ENCODE results near the gene STXBP6.

Gene STXBP6

DNA sequence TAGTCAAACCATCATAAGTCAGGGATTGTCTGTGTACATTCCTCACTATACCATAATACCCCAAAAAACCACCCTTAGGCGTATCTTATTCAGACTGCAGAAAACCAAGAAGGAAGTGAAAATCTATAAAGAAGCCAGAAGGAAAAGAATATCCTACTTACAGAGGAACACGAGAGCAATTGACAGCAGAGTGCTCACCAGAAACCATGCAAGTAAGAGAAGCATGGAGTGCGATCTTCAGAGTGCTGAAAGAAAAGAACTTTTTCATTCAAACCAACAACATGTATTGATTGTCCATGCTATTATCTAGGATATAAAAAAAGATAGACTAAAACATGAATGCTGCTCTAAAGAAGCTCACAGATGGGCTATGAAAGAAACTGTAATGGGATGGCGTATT is 50.8 kb downstream of the STXBP6 start:
- ATAC-seq (replicated peaks): no peak
- Mint-ChIP-seq H3K4me1 (ENCODE audit: low read depth in 2 of 2) (no peaks in the 10 kb centered on the region), H3K27ac (no peak overlapping the region), H3K27me3 (peaks cover 0 to 6% of the 10 kb centered on the region in 2 donors), H3K4me3 (no peak overlapping the region), H3K9me3 (no peaks in the 10 kb centered on the region), H3K36me3 (ENCODE audit: insufficient read depth) (no peaks in the 10 kb centered on the region)
- DNase-seq: no peak

DNA sequence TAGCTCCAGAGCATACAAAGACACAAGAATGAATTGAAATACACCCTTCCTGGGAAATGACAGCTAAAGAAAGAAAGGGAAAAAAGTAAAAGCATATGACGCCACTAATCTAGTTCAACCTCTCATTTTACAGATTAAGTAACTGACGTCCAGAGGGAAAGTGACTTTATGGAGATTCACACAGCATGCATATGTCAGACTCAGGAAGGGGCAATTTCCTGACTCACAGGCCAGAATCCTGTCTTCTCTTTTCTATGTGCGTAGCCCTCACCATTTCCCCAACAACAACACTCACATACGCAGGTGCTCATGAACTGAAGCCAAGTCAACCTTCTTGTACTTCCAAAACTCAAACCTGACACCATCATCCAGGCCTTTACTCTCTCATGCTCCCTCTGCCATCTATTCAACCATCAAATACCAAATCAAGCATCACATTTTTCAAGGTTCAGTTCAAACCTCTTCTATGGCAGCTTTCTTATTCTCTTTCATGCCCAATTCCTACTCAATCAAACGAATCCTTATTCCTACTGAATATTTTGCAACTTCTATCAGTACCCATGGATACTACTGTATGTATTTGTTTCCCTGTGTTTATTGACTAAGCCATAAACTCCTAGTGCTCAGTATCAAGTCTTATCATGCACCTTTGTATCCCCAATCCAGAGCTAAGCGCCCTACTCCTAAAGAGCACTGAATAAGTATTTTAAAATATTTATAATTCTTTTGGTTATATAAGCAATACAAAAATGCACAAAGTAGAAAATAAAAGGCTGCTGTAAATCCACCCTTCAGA is 52.8 kb downstream of the STXBP6 start:
- no peaks in the 10 kb centered on the region for H3K36me3 Mint-ChIP-seq (ENCODE audit: insufficient read depth)
- H3K4me3 Mint-ChIP-seq: no peak overlapping the region
- H3K9me3 Mint-ChIP-seq: no peaks in the 10 kb centered on the region
- H3K27ac Mint-ChIP-seq: no peak overlapping the region
- H3K4me1 Mint-ChIP-seq (ENCODE audit: low read depth in 2 of 2): no peaks in the 10 kb centered on the region
- peaks cover 0 to 6% of the 10 kb centered on the region in 2 donors for H3K27me3 Mint-ChIP-seq
- DNase-seq: no peak
- ATAC-seq (replicated peaks): no peak

DNA sequence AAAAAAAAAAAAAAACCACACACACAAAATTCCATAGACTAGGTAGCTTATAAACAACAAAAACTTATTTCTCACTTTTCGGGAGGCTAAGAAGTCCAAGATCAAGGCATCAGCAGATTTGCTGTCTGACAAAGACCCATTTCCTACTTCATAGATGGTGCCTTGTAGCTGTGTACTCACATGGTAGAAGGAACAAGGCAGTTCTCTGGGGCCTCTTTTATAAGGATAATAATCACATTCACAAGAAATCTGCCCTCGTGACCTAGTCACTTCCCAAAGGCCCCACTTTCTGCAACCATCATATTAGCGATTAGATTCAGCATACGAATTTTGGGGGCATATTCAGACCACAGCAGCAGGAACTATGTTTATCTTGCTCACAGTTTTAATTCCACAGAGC is 54.9 kb downstream of the STXBP6 start:
- H3K27me3 Mint-ChIP-seq: peaks cover 0 to 6% of the 10 kb centered on the region in 2 donors
- no peak overlapping the region for H3K27ac Mint-ChIP-seq
- H3K4me3 Mint-ChIP-seq: no peak overlapping the region
- H3K9me3 Mint-ChIP-seq: no peaks in the 10 kb centered on the region
- DNase-seq: no peak
- ATAC-seq (replicated peaks): no peak
- no peaks in the 10 kb centered on the region for H3K4me1 Mint-ChIP-seq (ENCODE audit: low read depth in 2 of 2)
- no peaks in the 10 kb centered on the region for H3K36me3 Mint-ChIP-seq (ENCODE audit: insufficient read depth)

DNA sequence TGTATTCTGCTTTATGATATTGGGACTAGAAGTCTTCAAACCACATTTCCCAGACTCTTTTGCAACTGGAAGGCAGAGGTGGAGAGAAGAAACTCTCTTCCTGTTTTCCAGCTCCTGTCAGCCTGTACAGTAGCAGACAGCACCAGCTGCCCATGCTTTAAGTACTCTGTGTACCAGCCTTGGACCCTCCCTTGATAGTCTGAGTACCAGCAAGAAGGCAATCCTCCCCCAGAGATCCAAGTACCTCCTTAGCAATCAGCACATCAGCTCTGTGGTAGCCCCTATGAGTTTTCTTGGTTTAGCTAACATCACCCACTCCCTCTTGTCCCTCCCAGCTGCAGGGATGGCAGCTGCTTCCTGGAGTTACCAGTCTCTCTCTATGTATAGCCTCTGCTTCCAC is 56.3 kb downstream of the STXBP6 start:
- no peak overlapping the region for H3K4me3 Mint-ChIP-seq
- no peaks in the 10 kb centered on the region for H3K36me3 Mint-ChIP-seq (ENCODE audit: insufficient read depth)
- no peaks in the 10 kb centered on the region for H3K4me1 Mint-ChIP-seq (ENCODE audit: low read depth in 2 of 2)
- H3K9me3 Mint-ChIP-seq: no peaks in the 10 kb centered on the region
- peaks cover 0 to 6% of the 10 kb centered on the region in 2 donors for H3K27me3 Mint-ChIP-seq
- DNase-seq (no peak), ATAC-seq (replicated peaks) (no peak)
- H3K27ac Mint-ChIP-seq: no peak overlapping the region

DNA sequence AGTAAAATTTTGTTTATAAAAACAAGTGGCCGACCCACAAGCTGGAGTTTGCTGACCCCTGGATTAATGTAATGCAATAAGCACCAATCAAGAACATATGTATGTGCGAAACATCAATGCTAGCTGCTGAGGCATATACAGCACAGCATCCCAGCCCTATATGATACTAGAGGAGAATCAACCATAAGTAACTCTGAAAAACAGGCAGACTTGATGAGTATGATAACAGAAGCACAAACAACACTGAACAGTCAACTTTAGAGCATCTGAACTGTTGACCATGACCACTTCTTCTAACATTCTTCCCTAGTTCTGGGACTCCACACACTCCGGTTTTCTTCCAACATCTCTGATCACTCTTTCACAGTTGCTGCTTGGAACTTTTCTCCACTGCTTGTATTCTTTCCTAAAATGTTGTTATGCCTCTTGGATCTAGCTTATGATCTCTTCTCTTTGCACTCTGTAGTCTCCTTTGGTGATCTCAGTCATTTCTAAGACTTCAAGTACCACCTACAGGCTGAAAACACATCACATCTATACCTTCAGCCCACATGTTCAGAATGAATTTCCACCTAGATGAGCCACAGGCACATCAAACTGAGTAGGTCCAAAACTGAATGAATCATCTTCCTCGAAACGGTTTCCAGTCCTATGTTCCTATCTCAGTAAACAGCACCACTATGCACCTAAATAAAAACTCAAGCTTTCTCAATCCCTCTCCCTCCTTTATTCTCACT is 57.2 kb downstream of the STXBP6 start:
- Mint-ChIP-seq H3K36me3 (ENCODE audit: insufficient read depth) (no peaks in the 10 kb centered on the region), H3K9me3 (no peaks in the 10 kb centered on the region), H3K4me1 (ENCODE audit: low read depth in 2 of 2) (no peaks in the 10 kb centered on the region), H3K4me3 (no peak overlapping the region), H3K27ac (no peak overlapping the region), H3K27me3 (peaks cover 3 to 10% of the 10 kb centered on the region in 2 donors)
- DNase-seq (no peak), ATAC-seq (replicated peaks) (no peak)

DNA sequence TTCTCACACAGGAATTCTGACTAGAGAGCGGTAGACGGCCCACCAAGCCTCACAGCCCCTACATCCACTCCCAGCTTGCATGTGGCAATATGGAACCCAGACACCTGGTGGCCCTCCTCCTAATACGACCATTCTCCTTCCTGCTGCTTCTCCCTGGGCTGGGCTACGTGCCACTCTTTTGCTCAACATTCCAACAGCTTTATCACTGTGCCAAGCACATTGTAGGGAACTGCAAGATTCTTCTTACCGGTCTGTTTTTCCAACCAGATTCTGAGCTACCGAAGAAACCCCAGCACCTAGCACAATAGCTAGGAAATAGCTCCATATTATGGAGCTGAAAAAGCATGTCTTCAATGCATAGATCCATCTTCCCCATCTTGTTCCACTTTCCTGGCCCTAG is 58.1 kb downstream of the STXBP6 start:
- Mint-ChIP-seq H3K27me3 (peaks cover 11 to 13% of the 10 kb centered on the region in 2 donors), H3K4me3 (no peak overlapping the region), H3K27ac (no peak overlapping the region), H3K9me3 (no peaks in the 10 kb centered on the region), H3K36me3 (ENCODE audit: insufficient read depth) (no peaks in the 10 kb centered on the region), H3K4me1 (ENCODE audit: low read depth in 2 of 2) (no peaks in the 10 kb centered on the region)
- ATAC-seq (replicated peaks) (no peak), DNase-seq (no peak)

DNA sequence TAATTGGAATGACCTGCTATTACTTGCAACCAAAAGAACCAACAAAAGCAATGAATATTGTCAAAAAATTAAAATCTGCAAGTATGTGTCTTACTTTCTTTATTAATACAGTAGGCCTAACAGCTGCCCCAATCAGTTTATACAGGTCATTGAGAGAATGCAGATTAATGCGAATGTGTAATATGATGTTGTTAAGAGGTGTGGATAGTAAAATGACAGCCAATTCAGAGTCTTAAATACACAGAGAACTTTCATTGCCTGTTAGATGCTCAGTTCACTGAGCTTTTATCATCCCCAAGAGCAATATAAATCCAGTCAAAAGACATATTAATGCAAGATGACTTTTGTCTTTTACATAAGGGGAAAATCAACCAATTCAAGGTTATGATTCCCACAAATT is 58.7 kb downstream of the STXBP6 start:
- no peaks in the 10 kb centered on the region for H3K9me3 Mint-ChIP-seq
- no peak for ATAC-seq (replicated peaks)
- no peak for DNase-seq
- H3K4me1 Mint-ChIP-seq (ENCODE audit: low read depth in 2 of 2): no peaks in the 10 kb centered on the region
- H3K36me3 Mint-ChIP-seq (ENCODE audit: insufficient read depth): no peaks in the 10 kb centered on the region
- H3K27me3 Mint-ChIP-seq: peaks cover 11 to 13% of the 10 kb centered on the region in 2 donors
- H3K4me3 Mint-ChIP-seq: no peak overlapping the region
- H3K27ac Mint-ChIP-seq: no peak overlapping the region

DNA sequence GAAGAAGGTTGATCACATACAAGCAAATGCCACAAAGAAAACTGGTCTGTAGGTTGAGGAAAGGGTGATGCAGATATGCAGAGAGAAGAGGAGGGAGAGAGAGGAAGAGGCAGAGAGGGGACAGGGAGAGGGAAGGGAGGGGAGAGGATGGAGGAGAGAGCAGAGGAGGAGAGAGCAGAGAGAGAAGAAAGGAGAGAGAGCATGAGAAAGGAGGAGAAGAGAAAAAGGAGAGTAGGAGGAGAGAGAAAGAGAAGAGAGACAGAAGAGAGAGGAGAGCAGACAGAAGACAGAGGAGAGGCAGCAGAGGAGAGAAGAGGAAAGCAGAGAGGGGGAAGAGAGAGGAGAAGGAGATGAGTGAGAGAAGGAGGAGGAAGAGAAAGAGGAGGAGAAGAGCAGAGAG is 59.2 kb downstream of the STXBP6 start:
- Mint-ChIP-seq H3K9me3 (no peaks in the 10 kb centered on the region), H3K36me3 (ENCODE audit: insufficient read depth) (no peaks in the 10 kb centered on the region), H3K4me1 (ENCODE audit: low read depth in 2 of 2) (no peaks in the 10 kb centered on the region), H3K4me3 (no peak overlapping the region), H3K27me3 (peaks cover 12 to 14% of the 10 kb centered on the region in 2 donors), H3K27ac (no peak overlapping the region)
- ATAC-seq (replicated peaks) (no peak), DNase-seq (no peak)

DNA sequence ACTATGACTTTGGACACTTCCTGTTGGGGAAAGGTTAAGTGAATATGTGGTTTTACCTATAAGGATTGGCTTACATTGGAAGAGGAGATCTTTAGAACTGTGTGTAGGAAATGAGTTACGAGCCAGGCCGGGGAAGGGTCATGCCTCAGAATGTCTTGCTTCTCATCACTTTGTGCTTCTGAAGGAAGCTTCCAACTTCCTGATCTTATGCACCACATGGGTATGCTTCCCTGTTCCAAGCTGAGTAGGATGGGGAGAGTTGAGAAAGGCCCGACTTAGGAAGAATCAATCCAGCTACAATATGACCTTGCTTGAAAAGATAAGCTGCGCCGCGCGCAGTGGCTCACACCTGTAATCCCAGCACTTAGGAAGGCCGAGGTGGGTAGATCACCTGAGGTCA is 59.9 kb downstream of the STXBP6 start:
- no peak for DNase-seq
- no peaks in the 10 kb centered on the region for H3K9me3 Mint-ChIP-seq
- no peak overlapping the region for H3K4me3 Mint-ChIP-seq
- no peak for ATAC-seq (replicated peaks)
- H3K27ac Mint-ChIP-seq: no peak overlapping the region
- H3K36me3 Mint-ChIP-seq (ENCODE audit: insufficient read depth): no peaks in the 10 kb centered on the region
- H3K4me1 Mint-ChIP-seq (ENCODE audit: low read depth in 2 of 2): no peaks in the 10 kb centered on the region
- peaks cover 18 to 21% of the 10 kb centered on the region in 2 donors for H3K27me3 Mint-ChIP-seq

DNA sequence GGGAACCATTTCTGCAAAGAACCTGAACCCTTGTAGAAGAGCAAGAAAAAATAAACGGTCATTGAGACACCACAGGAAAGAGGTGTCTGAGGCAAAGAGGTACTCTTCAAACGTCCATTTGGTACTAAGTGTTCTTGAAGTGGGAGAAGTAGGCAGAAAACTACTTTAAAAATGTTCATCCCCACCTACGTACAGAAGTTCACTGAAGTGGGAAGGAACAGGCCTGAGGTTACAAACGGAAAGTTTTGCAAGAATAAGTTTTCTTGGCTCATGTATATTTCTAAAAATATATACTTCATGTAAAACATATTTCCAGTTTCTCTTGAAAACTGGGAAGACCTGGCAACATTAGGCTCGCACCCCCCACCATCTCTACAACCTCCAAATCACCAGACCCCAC is 61.2 kb downstream of the STXBP6 start:
- no peak overlapping the region for H3K27ac Mint-ChIP-seq
- peaks cover 27 to 32% of the 10 kb centered on the region in 2 donors for H3K27me3 Mint-ChIP-seq
- no peak overlapping the region for H3K4me3 Mint-ChIP-seq
- H3K36me3 Mint-ChIP-seq (ENCODE audit: insufficient read depth): no peaks in the 10 kb centered on the region
- no peak for ATAC-seq (replicated peaks)
- H3K4me1 Mint-ChIP-seq (ENCODE audit: low read depth in 2 of 2): no peaks in the 10 kb centered on the region
- H3K9me3 Mint-ChIP-seq: no peaks in the 10 kb centered on the region
- no peak for DNase-seq

DNA sequence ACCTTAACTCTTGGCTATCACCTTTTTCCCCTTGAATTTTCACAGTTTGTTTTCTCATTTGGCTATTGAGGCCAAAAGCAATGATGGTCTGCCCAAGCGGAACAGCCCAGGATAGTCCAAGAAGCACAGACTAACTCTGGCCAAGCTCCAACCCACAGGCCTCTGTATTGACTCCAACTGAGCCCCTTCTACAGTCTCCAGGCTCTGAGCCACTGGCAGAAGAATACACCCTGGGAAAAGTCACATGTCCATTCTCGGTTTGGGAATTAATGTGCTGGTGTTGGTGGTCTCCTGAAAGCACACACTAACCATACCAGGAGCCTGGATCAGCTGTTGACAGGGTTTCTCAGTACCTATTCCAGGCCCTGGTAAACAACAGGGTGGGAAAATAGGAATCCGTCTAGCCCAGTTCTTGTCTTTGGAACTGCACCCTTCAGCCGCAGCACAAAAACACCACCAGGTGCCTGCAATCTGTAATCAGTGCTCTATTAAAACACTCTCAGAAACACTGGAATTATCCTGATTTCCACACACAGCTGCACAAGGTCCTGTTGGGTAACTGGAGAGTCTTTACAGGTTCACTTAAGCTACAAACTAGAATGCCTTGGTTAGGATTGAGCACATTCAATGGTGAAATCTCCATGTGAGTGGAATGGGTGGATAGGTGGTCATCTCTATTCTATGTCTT is 63.6 kb downstream of the STXBP6 start:
- Mint-ChIP-seq H3K27ac (no peak overlapping the region), H3K36me3 (ENCODE audit: insufficient read depth) (no peaks in the 10 kb centered on the region), H3K27me3 (peaks cover 47 to 52% of the 10 kb centered on the region in 2 donors), H3K4me3 (no peak overlapping the region), H3K9me3 (no peaks in the 10 kb centered on the region), H3K4me1 (ENCODE audit: low read depth in 2 of 2) (no peaks in the 10 kb centered on the region)
- DNase-seq: no peak
- no peak for ATAC-seq (replicated peaks)

DNA sequence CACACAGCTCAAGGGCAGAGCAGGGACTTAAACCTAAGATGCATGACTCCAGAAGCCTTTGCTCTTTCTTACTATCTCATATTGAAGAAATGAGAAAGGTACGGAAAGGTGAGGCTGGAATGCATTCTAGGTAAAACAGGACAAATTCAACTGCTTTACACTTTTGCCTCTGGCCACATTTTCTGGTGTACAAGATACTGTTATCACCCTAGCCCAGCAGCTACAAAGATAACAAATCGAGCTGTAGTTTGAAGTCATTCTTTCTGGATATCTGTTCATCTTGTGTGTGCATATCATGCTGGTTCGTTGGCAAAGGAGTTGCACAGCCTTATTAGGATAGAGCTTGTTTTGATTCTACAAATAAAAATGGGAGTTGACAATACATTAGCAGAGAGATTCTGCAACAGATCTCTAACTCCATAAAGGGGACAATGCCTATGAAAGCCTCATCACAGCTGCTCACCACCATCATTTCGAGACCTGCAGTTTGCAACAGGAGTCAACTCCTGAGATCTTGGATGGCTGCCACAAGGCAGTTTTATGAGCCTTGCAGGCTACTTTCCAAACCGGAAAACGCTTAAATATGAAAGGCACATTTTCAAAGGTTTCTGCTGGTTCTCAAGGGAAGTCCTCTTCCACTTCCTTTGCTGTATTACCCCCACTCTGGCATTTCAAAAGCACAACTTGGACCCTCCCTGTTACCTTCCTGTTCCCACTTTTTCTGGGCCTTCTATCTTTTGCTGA is 64.9 kb downstream of the STXBP6 start:
- DNase-seq (no peak), ATAC-seq (replicated peaks) (no peak)
- no peaks in the 10 kb centered on the region for H3K36me3 Mint-ChIP-seq (ENCODE audit: insufficient read depth)
- H3K4me3 Mint-ChIP-seq: no peak overlapping the region
- H3K27ac Mint-ChIP-seq: no peak overlapping the region
- peaks cover 49 to 60% of the 10 kb centered on the region in 2 donors for H3K27me3 Mint-ChIP-seq
- H3K4me1 Mint-ChIP-seq (ENCODE audit: low read depth in 2 of 2): no peaks in the 10 kb centered on the region
- no peaks in the 10 kb centered on the region for H3K9me3 Mint-ChIP-seq

DNA sequence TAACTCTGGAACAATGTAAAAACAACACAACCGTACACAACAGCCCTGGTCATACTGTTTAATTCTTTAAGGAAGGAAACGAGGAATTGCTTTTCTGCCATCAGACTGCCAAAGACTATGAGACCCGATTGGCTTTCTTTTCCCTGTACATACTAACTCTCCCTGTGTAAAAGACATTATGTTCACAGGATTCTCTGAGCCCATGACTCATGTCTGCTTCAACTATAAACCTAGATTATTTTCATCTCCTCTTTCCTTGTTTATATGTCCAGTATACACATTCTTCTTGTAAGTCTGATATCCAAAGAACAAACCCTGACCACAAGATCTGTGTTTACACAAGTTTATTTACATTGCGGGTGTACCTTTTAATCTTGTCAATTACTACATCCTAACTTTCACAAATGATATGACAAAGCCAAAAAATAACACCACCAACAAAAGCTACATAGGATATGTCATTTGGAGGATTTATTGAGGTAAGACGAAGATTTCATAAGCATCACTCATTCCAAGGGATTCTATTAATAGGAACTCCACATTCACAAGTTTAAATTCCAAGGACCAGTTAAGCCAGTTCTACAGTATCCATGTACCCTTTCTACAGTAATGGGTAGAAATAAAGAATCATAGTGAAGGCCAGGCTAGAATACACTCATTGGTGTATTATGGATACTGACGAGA is 67.3 kb downstream of the STXBP6 start:
- DNase-seq: no peak
- Mint-ChIP-seq H3K27ac (no peak overlapping the region), H3K36me3 (ENCODE audit: insufficient read depth) (no peaks in the 10 kb centered on the region), H3K27me3 (peaks cover 62 to 74% of the 10 kb centered on the region in 2 donors), H3K9me3 (no peaks in the 10 kb centered on the region), H3K4me3 (no peak overlapping the region), H3K4me1 (ENCODE audit: low read depth in 2 of 2) (no peaks in the 10 kb centered on the region)
- ATAC-seq (replicated peaks): no peak
